HG03064 (cell line): Measurements from ENCODE around the gene CXCL17.

Experiments
- ATAC-seq: cut with Tn5 transposase; IDR thresholded peaks from one replicate; pipeline ENCODE4 v1.9.1; 2021; ENCODE audit warnings: low read depth; ENCODE audit not compliant: unreplicated experiment

CXCL17 gene

DNA sequence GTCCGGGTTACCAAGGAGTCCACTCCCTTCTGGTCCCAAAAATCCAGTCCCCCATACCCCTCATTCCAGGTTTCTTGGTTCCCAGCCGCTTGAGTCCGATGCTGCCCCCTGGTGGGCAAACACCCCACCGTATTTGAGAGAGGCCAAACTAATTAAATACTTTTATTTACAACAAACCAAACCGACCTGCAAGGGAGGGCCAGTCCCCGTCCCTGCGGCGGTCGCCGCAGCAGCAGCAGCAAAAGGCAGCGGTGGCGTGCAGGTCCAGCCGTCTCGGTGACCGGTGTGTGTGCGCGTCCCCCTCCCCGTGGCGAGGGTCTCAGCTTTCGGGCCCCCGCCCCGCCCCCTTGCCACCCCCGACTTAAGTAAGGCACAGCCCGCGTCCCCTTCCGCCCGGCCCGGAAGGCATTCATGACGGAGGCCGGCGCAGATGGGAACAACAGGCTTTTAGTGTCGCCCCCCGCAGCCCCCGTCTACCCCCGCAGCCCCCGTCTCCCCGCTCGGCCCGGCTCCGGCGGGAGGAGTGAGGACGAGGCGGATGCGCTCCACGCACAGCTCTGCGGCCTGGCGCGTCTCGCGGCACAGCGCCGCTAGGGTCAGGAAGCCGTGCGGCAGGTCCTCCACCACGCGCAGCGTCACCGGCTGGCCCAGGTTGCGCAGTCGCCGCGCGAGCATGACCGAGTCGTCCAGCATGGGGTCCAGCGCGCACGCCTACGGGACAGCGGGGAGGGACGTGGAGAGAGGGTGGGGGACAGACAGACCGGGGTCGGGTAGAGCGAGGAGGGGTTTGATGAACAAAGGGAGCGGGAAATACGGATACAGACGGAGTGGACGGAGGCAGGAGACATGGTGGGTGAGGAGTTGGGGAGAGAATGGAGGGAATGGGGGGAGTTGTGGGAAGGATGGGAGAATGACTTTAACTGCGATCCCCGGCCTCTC, 41.1 kb downstream of the CXCL17 start:
- ATAC-seq: no peak

- no peak for ATAC-seq
Measured at GRCh38 chr19:42400404-42400803, 42.3 kb downstream of the CXCL17 start.

- ATAC-seq: no peak
Measured at GRCh38 chr19:42397263-42398166, 45.2 kb downstream of the CXCL17 start.

DNA sequence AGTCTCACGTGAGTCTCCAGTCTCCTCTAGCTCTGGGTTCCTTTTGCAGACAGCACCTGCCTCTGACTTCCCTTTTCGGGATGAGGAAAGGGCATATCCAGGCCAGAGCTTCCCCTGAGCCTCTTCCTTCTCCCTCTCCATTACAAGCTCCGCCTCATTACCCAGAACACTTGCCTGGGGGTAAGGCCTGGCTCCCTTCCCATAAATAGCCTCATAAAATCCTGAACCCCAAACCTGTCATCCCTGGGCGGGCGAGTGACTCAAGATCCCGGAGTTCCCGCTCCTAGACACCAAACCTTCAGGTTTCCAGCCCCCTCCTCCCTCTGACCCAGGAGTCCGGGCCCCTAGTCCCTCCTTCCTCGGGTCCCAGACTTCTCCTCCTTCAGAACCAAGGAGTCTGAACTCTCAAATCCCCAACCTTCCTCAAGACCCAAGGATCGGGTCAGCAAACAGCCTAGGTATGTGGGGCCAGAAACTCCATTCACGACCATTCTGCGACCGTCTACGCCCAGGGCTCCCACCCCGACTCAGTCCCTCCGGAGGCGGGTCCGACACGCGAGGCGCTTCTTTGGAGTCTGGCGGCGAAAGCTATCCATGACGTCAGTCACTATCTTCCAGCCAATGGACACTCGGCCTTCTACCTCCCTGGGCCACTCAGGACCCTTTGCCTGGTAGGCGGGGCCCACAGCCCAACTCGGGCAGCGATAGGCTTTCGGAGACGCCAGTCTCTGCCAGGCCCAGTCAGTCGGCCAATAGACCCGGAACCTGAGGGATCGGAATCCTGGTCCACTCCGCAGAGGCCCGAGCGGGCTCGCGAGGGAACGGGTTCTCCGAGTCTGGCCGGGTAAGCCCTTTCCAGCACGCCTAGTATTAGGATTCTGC, 46.1 kb downstream of the CXCL17 start:
- ATAC-seq: peak; percentile 89

DNA sequence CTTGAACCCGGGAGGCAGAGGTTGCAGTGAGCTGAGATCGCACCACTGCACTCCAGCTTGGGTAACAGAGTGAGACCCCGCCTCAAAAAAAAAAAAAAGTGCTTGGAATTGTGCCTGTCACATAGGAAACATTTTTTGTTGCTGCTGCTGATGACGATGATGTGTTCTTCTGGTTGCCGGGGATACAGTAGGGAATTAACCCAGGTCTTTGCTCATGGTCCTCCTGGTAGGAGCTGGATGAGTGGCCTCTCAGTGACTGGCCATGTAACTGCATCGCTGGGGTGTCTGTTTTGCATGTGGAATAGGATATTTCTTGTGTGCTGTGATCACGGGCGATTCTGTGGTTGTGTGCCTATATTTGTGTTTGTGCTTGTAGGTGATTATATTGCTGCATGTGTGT, 48.0 kb downstream of the CXCL17 start:
- ATAC-seq: no peak

DNA sequence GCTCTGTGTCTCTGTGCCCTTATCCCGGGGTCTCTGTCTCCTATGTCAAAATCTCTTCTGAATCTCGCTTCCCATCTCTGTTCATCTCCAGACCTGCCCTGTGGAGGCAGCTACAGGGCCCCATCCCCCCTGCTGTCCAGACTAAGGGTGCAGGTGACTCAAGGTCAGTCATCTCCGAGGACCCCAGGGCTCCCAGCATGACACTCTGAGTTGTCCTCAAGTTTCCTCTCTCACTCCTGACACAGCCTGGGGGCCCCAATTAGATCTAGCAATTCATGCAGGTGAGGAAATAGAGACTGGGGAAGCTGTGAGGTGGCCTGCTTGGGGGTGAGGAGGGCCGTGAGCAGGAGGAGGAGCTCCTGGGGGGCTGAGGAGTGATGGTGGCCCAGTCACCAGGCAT, 50.6 kb downstream of the CXCL17 start:
- ATAC-seq: no peak

DNA sequence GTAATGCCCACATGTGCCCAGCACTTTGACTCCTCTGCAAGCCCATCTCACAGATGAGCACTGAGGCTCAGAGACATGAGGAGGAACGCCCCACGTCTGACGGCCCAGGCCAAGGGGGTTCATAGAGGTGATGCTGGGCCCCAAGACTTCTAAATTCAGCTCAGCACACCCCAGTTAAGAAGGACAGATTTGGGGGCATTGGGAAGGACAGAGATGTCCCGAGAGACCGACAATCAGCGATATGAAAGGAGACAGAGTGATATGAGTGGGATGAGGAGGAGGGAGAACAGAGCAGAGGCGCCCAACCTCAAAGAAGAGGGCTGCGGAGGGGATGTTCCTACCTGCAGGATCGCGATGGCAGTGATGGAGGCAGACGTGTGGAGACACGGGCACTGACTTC, 52.8 kb downstream of the CXCL17 start, which contains the start of gene CNFN:
CNFN (minus strand) TSS at position 399 of the 400 bp plus-strand sequence. CDS start 1,260 bp downstream, outside the sequence.
- ATAC-seq: no peak

- ATAC-seq: no peak
Measured at GRCh38 chr19:42388851-42389489, 53.8 kb downstream of the CXCL17 start.

DNA sequence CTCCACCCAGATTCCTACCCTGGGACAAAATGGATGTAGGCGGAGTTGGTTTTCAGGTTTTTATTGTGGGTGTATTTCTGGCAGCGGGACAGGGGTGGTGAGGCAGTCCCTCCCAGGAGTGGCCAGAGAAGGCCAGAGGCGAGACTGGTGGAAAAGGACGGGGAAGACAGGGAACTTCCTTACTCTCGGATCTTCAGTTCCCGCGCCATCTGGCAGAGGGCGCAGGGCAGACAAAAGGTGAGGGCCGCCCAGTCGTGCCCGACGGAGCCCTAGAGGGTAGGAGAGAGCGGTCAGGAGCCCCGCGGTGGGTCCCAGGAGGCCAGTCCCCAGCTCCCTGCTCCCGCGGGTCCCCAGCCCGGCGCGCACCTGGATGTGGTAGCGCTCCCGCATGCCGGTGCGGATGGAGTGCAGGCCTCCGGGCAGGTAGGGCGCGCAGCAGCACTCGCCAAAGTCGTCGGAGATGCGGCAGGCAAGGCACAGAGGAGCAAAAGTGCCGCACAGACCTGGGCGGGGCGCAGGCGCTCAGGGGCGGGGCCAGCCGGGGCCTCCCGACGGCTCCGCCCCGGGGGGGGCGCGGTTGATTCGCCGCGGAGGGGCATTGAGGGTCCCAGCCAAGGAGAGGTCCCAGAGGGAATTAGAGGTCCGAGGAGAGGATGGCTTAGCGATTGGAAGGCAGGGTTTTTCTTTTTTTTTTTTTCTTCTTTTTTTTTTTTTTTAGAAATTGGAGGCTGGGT, 55.6 kb downstream of the CXCL17 start:
- no peak for ATAC-seq

- no peak for ATAC-seq
Measured at GRCh38 chr19:42380155-42380554, 62.6 kb downstream of the CXCL17 start.
